H9 (cell line): ENCODE data around the gene SLC22A17. TPM values are rescaled to one million over a fixed set of nuclear protein-coding genes. Genes with fewer than 3 reads are reported as not detected.

Experiments used
- DNase-seq: peaks from one replicate; pipeline ENCODE4 v3.0.0-alpha.2; 2017
- H2AFZ ChIP-seq: one replicate; pipeline ENCODE4 v1.6.1; 2013; ENCODE audit warnings: mild to moderate bottlenecking, low read length, control low read depth, moderate library complexity
- H2AK5ac ChIP-seq: 2 replicates; pipeline ENCODE4 v1.6.1; 2013; ENCODE audit warnings: low read length, control low read depth, mixed read lengths; ENCODE audit not compliant: insufficient read length
- H2BK120ac ChIP-seq: one replicate; pipeline ENCODE4 v1.6.1; 2013; ENCODE audit warnings: low read depth, mild to moderate bottlenecking, low read length, control low read depth, inconsistent platforms; ENCODE audit not compliant: poor library complexity, severe bottlenecking
- H2BK12ac ChIP-seq: 2 replicates; pipeline ENCODE4 v1.6.1; 2013; ENCODE audit warnings: low read length, control low read depth, mixed read lengths, low read depth; ENCODE audit not compliant: insufficient read length
- H2BK15ac ChIP-seq: 2 replicates; pipeline ENCODE4 v1.6.1; 2013; ENCODE audit warnings: low read depth, low read length, control low read depth
- H2BK20ac ChIP-seq: one replicate; pipeline ENCODE4 v1.6.1; 2013; ENCODE audit warnings: low read depth, mild to moderate bottlenecking, low read length, control low read depth, inconsistent platforms; ENCODE audit not compliant: poor library complexity, severe bottlenecking
- H2BK5ac ChIP-seq: 2 replicates; pipeline ENCODE4 v1.6.1; 2013; ENCODE audit warnings: low read length, control low read depth, mixed read lengths; ENCODE audit not compliant: insufficient read length
- H3K14ac ChIP-seq: 2 replicates; pipeline ENCODE4 v1.6.1; 2013; ENCODE audit warnings: low read length, control low read depth; ENCODE audit not compliant: insufficient read depth
- H3K18ac ChIP-seq: 2 replicates; pipeline ENCODE4 v1.6.1; 2013; ENCODE audit warnings: low read depth, mild to moderate bottlenecking, mixed read lengths, low read length, control low read depth; ENCODE audit not compliant: insufficient read length
- H3K23ac ChIP-seq: 2 replicates; pipeline ENCODE4 v1.6.1; 2013; ENCODE audit warnings: low read length, control low read depth, mixed read lengths, low read depth; ENCODE audit not compliant: insufficient read length
- H3K23me2 ChIP-seq: 2 replicates; pipeline ENCODE4 v1.6.1; 2013; ENCODE audit warnings: low read depth, mild to moderate bottlenecking, mixed read lengths, low read length, control low read depth; ENCODE audit not compliant: insufficient read length, poor library complexity, severe bottlenecking
- H3K27ac ChIP-seq: 2 replicates; pipeline ENCODE4 v1.5.1; 2013; ENCODE audit warnings: low read length, control low read depth, mixed read lengths, low read depth; ENCODE audit not compliant: insufficient read length
- H3K27me3 ChIP-seq: 2 replicates; pipeline ENCODE4 v1.6.1; 2013; ENCODE audit warnings: low read length, control low read depth, inconsistent platforms; ENCODE audit not compliant: insufficient read depth
- H3K4ac ChIP-seq: 2 replicates; pipeline ENCODE4 v1.6.1; 2013; ENCODE audit warnings: low read depth, mild to moderate bottlenecking, control low read depth, inconsistent platforms, low read length, moderate library complexity
- H3K4me1 ChIP-seq: 2 replicates; pipeline ENCODE4 v1.6.1; 2013; ENCODE audit warnings: low read length, control low read depth, inconsistent platforms; ENCODE audit not compliant: insufficient read depth
- H3K4me2 ChIP-seq: 2 replicates; pipeline ENCODE4 v1.6.1; 2013; ENCODE audit warnings: low read length, control low read depth, mixed read lengths; ENCODE audit not compliant: insufficient read length, insufficient read depth
- H3K56ac ChIP-seq: 2 replicates; pipeline ENCODE4 v1.6.1; 2013; ENCODE audit warnings: low read depth, mild to moderate bottlenecking, mixed read lengths, low read length, control low read depth; ENCODE audit not compliant: insufficient read length
- H3K79me1 ChIP-seq: 2 replicates; pipeline ENCODE4 v1.6.1; 2013; ENCODE audit warnings: low read depth, mild to moderate bottlenecking, moderate library complexity, low read length, control low read depth, inconsistent platforms; ENCODE audit not compliant: insufficient read depth, poor library complexity, severe bottlenecking
- H3K79me2 ChIP-seq: 2 replicates; pipeline ENCODE4 v1.6.1; 2013; ENCODE audit warnings: low read length, control low read depth, inconsistent platforms; ENCODE audit not compliant: insufficient read depth
- H3K9ac ChIP-seq: 2 replicates; pipeline ENCODE4 v1.6.1; 2013; ENCODE audit warnings: low read length, control low read depth, mixed read lengths; ENCODE audit not compliant: insufficient read length; ENCODE audit errors: extremely low read depth
- H3K9me3 ChIP-seq: one replicate; pipeline ENCODE4 v1.6.1; 2013; ENCODE audit warnings: low read depth, low read length, inconsistent platforms; ENCODE audit not compliant: control insufficient read depth
- H3T11ph ChIP-seq: one replicate; pipeline ENCODE4 v1.6.1; 2013; ENCODE audit warnings: mild to moderate bottlenecking, low read length, control low read depth, inconsistent platforms
- H4K20me1 ChIP-seq: one replicate; pipeline ENCODE4 v1.6.1; 2013; ENCODE audit not compliant: control insufficient read depth, insufficient read length, insufficient read depth
- H4K5ac ChIP-seq: 2 replicates; pipeline ENCODE4 v1.6.1; 2013; ENCODE audit warnings: low read depth, mild to moderate bottlenecking, mixed read lengths, low read length, control low read depth; ENCODE audit not compliant: insufficient read length
- H4K8ac ChIP-seq: replicated peaks from 2 replicates; pipeline ENCODE4 v1.6.1; 2013; ENCODE audit warnings: low read length, control low read depth, mixed read lengths, low read depth; ENCODE audit not compliant: insufficient read length
- H4K91ac ChIP-seq: 2 replicates; pipeline ENCODE4 v1.6.1; 2013; ENCODE audit warnings: low read depth, mild to moderate bottlenecking, moderate library complexity, mixed read lengths, low read length, control low read depth; ENCODE audit not compliant: insufficient read length
- H3K27ac Mint-ChIP-seq, 3 experiments: 2 replicates in 2 of 3; 3 replicates in 1 of 3; pipeline ENCODE4 v1.8.0; 2020 to 2021; ENCODE audit warnings: mixed read lengths in 3 of 3, mild to moderate bottlenecking in 1 of 3, moderate library complexity in 1 of 3
- H3K27me3 Mint-ChIP-seq: 2 replicates; pipeline ENCODE4 v1.8.0; 2021; ENCODE audit warnings: low read depth, mild to moderate bottlenecking, moderate library complexity, mixed read lengths
- H3K36me3 Mint-ChIP-seq, 3 experiments: 2 replicates in 2 of 3; 3 replicates in 1 of 3; pipeline ENCODE4 v1.8.0; 2020 to 2021; ENCODE audit warnings: low read depth in 3 of 3, mixed read lengths in 3 of 3; ENCODE audit not compliant: insufficient read depth in 1 of 3
- H3K4me1 Mint-ChIP-seq, 2 experiments: 2 replicates each; pipeline ENCODE4 v1.8.0; 2020; ENCODE audit warnings: mixed read lengths in 2 of 2
- H3K4me3 Mint-ChIP-seq, 2 experiments: 2 replicates in 1 of 2; 3 replicates in 1 of 2; pipeline ENCODE4 v1.8.0; 2020 to 2021; ENCODE audit warnings: mild to moderate bottlenecking in 2 of 2, mixed read lengths in 2 of 2, moderate library complexity in 1 of 2
- H3K9me3 Mint-ChIP-seq, 2 experiments: 2 replicates in 1 of 2; 3 replicates in 1 of 2; pipeline ENCODE4 v1.8.0; 2020; ENCODE audit warnings: mild to moderate bottlenecking in 2 of 2, mixed read lengths in 2 of 2, moderate library complexity in 1 of 2
- WGBS: extraction: QIAGEN DNeasy Blood & Tissue Kit; methylation state at CpG from one replicate; pipeline ENCODE4 v1.1.7; 2013; ENCODE audit warnings: missing lambda C conversion rate, low lambda C conversion rate, mixed read lengths; ENCODE audit not compliant: insufficient read length; ENCODE audit errors: extremely low coverage; 5-methylcytosine and 5-hydroxymethylcytosine counted together
- long read RNA-seq: library from polyadenylated mRNA; unstranded; transcript quantifications from one replicate; pipeline ENCODE4 v2.0.0, GENCODE V29; 2020
- total RNA-seq: library from RNA; stranded (reverse); gene quantifications from 2 replicates; pipeline ENCODE4 v1.2.1, GENCODE V29; 2021
- TF ChIP-seq, protein P1 (sequence below): fragments of 200-600 bp; sonication (generic); conservative IDR thresholded peaks from 3 replicates; pipeline ENCODE4 v1.8.0; 2021; ENCODE audit warnings: antibody characterized with exemption, mild to moderate bottlenecking

Gene SLC22A17
- total RNA-seq = 33.0 and 34.0 TPM in 2 replicates
- long read RNA-seq, partial matches to known transcripts = 4 of 6 reads
- long read RNA-seq, other reads (novel, unspliced or antisense) = 2 of 6 reads

DNA sequence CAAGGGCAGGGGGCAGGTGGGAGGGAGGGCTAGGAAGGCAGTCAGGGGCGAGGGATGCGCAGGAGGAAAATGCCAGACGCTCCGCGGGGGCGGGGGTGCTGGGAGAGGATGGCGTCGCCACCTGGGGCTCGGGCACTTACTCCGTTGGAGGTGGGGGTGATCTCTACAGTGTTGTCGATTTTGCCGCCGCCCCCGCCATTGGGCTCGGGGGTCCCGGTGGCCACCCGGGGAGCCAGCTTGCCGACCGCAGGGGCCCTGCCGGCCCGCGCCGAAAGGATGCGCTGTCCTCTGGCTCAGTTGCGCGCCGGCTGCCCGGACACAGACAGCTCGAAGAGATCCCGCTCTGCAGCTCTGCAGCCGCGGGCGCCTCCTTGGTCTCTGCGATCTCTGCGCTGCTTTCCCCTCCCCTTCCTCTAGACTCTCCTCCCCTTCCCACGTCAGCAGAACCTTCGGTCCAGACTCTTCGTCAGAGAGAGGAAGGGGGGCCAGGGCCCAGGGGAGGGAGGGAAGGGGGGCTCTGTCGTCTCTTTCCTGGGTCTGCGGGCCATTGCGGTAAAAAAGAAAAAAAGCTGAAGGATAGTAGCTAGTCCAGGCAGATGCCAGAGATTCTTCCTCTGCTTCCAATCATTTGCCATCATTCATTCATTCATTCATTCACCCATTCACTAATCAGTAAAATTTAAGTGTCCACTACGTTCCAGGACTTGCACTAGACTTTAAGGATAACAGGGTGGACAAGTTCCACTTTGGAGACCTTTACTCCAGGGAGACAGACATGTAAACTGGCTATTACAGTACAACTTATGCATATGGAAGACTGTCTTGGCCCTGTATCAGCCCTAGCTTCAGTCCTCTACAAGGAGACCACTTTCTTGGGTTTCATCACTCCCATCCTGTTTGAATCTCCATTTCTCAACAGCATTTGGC, at the start of gene SLC22A17:
TSS of gene SLC22A17 (minus strand) at position 382 of the 927 bp plus-strand sequence.
- H3K27ac ChIP-seq = no peak within 1 kb of the TSS
- peak within 1 kb of the TSS in 2 of 3 experiments; percentile 40 to 59; a peak in 2 of 7 replicates for H3K27ac Mint-ChIP-seq
- TF ChIP-seq, protein P1, sequence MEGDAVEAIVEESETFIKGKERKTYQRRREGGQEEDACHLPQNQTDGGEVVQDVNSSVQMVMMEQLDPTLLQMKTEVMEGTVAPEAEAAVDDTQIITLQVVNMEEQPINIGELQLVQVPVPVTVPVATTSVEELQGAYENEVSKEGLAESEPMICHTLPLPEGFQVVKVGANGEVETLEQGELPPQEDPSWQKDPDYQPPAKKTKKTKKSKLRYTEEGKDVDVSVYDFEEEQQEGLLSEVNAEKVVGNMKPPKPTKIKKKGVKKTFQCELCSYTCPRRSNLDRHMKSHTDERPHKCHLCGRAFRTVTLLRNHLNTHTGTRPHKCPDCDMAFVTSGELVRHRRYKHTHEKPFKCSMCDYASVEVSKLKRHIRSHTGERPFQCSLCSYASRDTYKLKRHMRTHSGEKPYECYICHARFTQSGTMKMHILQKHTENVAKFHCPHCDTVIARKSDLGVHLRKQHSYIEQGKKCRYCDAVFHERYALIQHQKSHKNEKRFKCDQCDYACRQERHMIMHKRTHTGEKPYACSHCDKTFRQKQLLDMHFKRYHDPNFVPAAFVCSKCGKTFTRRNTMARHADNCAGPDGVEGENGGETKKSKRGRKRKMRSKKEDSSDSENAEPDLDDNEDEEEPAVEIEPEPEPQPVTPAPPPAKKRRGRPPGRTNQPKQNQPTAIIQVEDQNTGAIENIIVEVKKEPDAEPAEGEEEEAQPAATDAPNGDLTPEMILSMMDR = peak; percentile 11; the same call in 2 of the 3 replicates

More for the DNA sequence above, at the start of gene SLC22A17:
- Histone ChIP-seq H3K9me3 (no peaks in the 10 kb centered on the region), H2BK15ac (no peak within 1 kb of the TSS), H3K9ac (no peak within 1 kb of the TSS), H2BK20ac (no peak within 1 kb of the TSS), H3K4me1 (0 out of 2 replicates have a peak, but pooled peaks cover 2% of the 10 kb centered on the region), H4K20me1 (no peaks in the 10 kb centered on the region), H4K91ac (no peak within 1 kb of the TSS), H3K4ac (no peak within 1 kb of the TSS), H3K4me2 (peak within 1 kb of the TSS; percentile 24), H3K23ac (no peak within 1 kb of the TSS), H3K14ac (0 out of 2 replicates have a peak within 1 kb of the TSS, but pooled peaks have one; percentile 4), H3K56ac (no peak within 1 kb of the TSS), H2AK5ac (no peak within 1 kb of the TSS), H2BK12ac (no peak within 1 kb of the TSS), H2AFZ (no peak within 1 kb of the TSS), H3K18ac (no peak within 1 kb of the TSS), H3K27me3 (no peaks in the 10 kb centered on the region; the same call in 1 of the 2 replicates), H2BK5ac (no peak within 1 kb of the TSS), H3K79me1 (no peaks in the 10 kb centered on the region), H3T11ph (no peak within 1 kb of the TSS), H2BK120ac (no peak within 1 kb of the TSS), H4K5ac (no peak within 1 kb of the TSS), H3K79me2 (no peaks in the 10 kb centered on the region), H4K8ac (no peak within 1 kb of the TSS), H3K23me2 (peaks cover 5% of the 10 kb centered on the region)
- Mint-ChIP-seq H3K4me1 (peaks cover 12 to 14% of the 10 kb centered on the region in 2 experiments), H3K36me3 (peaks cover 15 to 33% (median 27%) of the 10 kb centered on the region in 3 experiments), H3K9me3 (no peaks in the 10 kb centered on the region; a peak in 2 of 5 replicates), H3K27me3 (peaks cover 39% of the 10 kb centered on the region), H3K4me3 (peak within 1 kb of the TSS; percentile 71 to 77)
- WGBS = no CpG with 5 or more reads among the region's 42 CpGs
- DNase-seq = peak; percentile 90
